Endothelial cell of umbilical vein (primary cell): Measurements from ENCODE around the gene CAMTA2. TPM values are rescaled to one million over a fixed set of nuclear protein-coding genes. Genes with fewer than 3 reads are reported as not detected.
A peak's percentile ranks its signal among the peaks of the same experiment; 100 is the strongest.

ENCODE experiments used
- BruUV-seq: library from RNA; stranded (reverse); fragments of 400-500 nt; replicated peaks from 2 replicates; lab custom pipeline; 2021; lab: Mats Ljungman, UMichigan
- CTCF ChIA-PET: fragments of 300-600, 350-600 bp; sonication (Branson Sonifier 250); formaldehyde crosslinking; loops from one replicate; lab custom pipeline; 2021; ENCODE audit warnings: antibody characterized with exemption, inconsistent platforms; lab: Charles Lee
- POLR2A ChIA-PET: fragments of 300-600, 350-600 bp; sonication (Branson Sonifier 250); formaldehyde crosslinking; loops from one replicate; lab custom pipeline; 2021; ENCODE audit warnings: antibody characterized with exemption, inconsistent platforms; lab: Charles Lee
- DNase-seq: peaks from one replicate; pipeline ENCODE4 v3.0.0-alpha.2; 2011; ENCODE audit warnings: low read depth, low spot score
- FAIRE-seq: peaks from 2 replicates; lab custom pipeline; 2011; peaks lifted over from hg19 to GRCh38; lab: Jason Lieb, UNC
- H2AFZ ChIP-seq: 2 replicates; pipeline ENCODE4 v1.6.0; 2012; ENCODE audit warnings: low read depth, low read length, control low read depth, inconsistent platforms
- H3K27ac ChIP-seq: 2 replicates; pipeline ENCODE4 v1.5.1; 2011; ENCODE audit warnings: low read depth, mild to moderate bottlenecking, control low read depth, low read length, moderate library complexity; ENCODE audit not compliant: insufficient read depth
- H3K27me3 ChIP-seq, 2 experiments: 2 replicates each; pipeline versions ENCODE4 v1.6.0 to v1.6.1; 2011; ENCODE audit warnings: low read length in 2 of 2, mixed read lengths in 1 of 2; ENCODE audit not compliant: control insufficient read depth in 2 of 2, insufficient read depth in 2 of 2
- H3K36me3 ChIP-seq, 2 experiments: 2 replicates in 1 of 2; 3 replicates in 1 of 2; pipeline ENCODE4 v1.5.1; 2011; ENCODE audit warnings: low read length in 2 of 2, mild to moderate bottlenecking in 1 of 2, moderate library complexity in 1 of 2; ENCODE audit not compliant: control insufficient read depth in 2 of 2, insufficient read depth in 2 of 2; ENCODE audit errors: extremely low read depth in 1 of 2
- H3K4me1 ChIP-seq: 3 replicates; pipeline ENCODE4 v1.5.1; 2011; ENCODE audit warnings: mild to moderate bottlenecking, low read length; ENCODE audit not compliant: control insufficient read depth, insufficient read depth; ENCODE audit errors: extremely low read depth
- H3K4me2 ChIP-seq: 2 replicates; pipeline ENCODE4 v1.6.1; 2011; ENCODE audit warnings: low read length, control low read depth, mixed read lengths; ENCODE audit not compliant: insufficient read depth
- H3K4me3 ChIP-seq, 3 experiments: fragments of 200-600 bp in 1 of 3; sonication (generic), shearing (Covaris generic) in 1 of 3; replicated peaks in 1 of 3; 2 replicates each; pipeline ENCODE4 v1.5.1; 2011 to 2016; ENCODE audit warnings: control low read depth in 3 of 3, low read length in 3 of 3, mild to moderate bottlenecking in 2 of 3, inconsistent platforms in 1 of 3, low read depth in 1 of 3, moderate library complexity in 1 of 3; ENCODE audit not compliant: insufficient read depth in 1 of 3
- H3K79me2 ChIP-seq: 2 replicates; pipeline ENCODE4 v1.6.0; 2012; ENCODE audit warnings: low read length, inconsistent platforms; ENCODE audit not compliant: control insufficient read depth, insufficient read depth
- H3K9ac ChIP-seq: replicated peaks from 2 replicates; pipeline ENCODE3; 2011; ENCODE audit warnings: low read length, control low read depth; ENCODE audit not compliant: insufficient read depth; ENCODE audit errors: extremely low read depth
- H3K9me1 ChIP-seq: replicated peaks from 3 replicates; pipeline ENCODE4 v1.6.0; 2011; ENCODE audit warnings: mild to moderate bottlenecking, low read length; ENCODE audit not compliant: control insufficient read depth, insufficient read depth; ENCODE audit errors: extremely low read depth
- H3K9me3 ChIP-seq: replicated peaks from 2 replicates; pipeline ENCODE4 v1.5.1; 2012; ENCODE audit warnings: low read length, inconsistent platforms; ENCODE audit not compliant: control insufficient read depth, insufficient read depth
- H4K20me1 ChIP-seq: replicated peaks from 2 replicates; pipeline ENCODE3; 2011; ENCODE audit warnings: mild to moderate bottlenecking, low read length; ENCODE audit not compliant: control insufficient read depth, insufficient read depth; ENCODE audit errors: extremely low read depth
- CTCF ChIP-seq, 2 donors: IDR thresholded peaks; 1 replicate in 1 of 2; 2 replicates in 1 of 2; pipeline ENCODE4 v1.5.1; 2011; ENCODE audit warnings: low read length in 2 of 2, mild to moderate bottlenecking in 2 of 2, moderate library complexity in 2 of 2, control low read depth in 1 of 2, inconsistent platforms in 1 of 2, low read depth in 1 of 2; ENCODE audit not compliant: insufficient read depth in 1 of 2; ENCODE audit errors: extremely low read depth in 1 of 2
- EZH2 ChIP-seq: IDR thresholded peaks from 2 replicates; pipeline ENCODE4 v1.6.1; 2012; ENCODE audit warnings: borderline replicate concordance, low read depth, mild to moderate bottlenecking, moderate library complexity, low read length, inconsistent platforms; ENCODE audit not compliant: severe bottlenecking
- FOS ChIP-seq: IDR thresholded peaks from 2 replicates; pipeline ENCODE4 v1.6.1; 2011; ENCODE audit warnings: mild to moderate bottlenecking, low read length, moderate library complexity, borderline replicate concordance; ENCODE audit not compliant: insufficient read depth
- GATA2 ChIP-seq: IDR thresholded peaks from 2 replicates; pipeline ENCODE4 v1.7.0; 2011; ENCODE audit warnings: low read depth, mild to moderate bottlenecking, moderate library complexity, mixed read lengths, low read length; ENCODE audit not compliant: insufficient read length, insufficient read depth
- JUN ChIP-seq: IDR thresholded peaks from 2 replicates; pipeline ENCODE4 v1.6.1; 2011; ENCODE audit warnings: borderline replicate concordance, low read depth; ENCODE audit not compliant: insufficient read length, insufficient read depth
- MAX ChIP-seq: IDR thresholded peaks from 2 replicates; pipeline ENCODE4 v1.6.1; 2011; ENCODE audit not compliant: insufficient read depth, insufficient read length
- MYC ChIP-seq: IDR thresholded peaks from one replicate; pipeline ENCODE4 v1.6.1; 2011; ENCODE audit warnings: mild to moderate bottlenecking, low read depth, low read length
- POLR2A ChIP-seq: IDR thresholded peaks from 2 replicates; pipeline ENCODE4 v1.6.1; 2012; ENCODE audit warnings: low read depth, mild to moderate bottlenecking, control low read depth, low read length
- POLR2AphosphoS5 ChIP-seq: IDR thresholded peaks from 2 replicates; pipeline ENCODE4 v1.6.1; 2012; ENCODE audit warnings: low read depth, mild to moderate bottlenecking, control low read depth, low read length, moderate library complexity; ENCODE audit not compliant: insufficient read depth
- dilution Hi-C: fragments of 300-500 bp; cut with MboI; formaldehyde crosslinking; loops from one replicate; pipeline ENCODE4 v1.15.0; 2019; ENCODE audit warnings: low sequenced_read_pairs; ENCODE audit not compliant: extremely low pct_ligation_motif_present
- intact Hi-C: fragments of 100-400 bp; cut with micrococcal nuclease; formaldehyde crosslinking; loops from one replicate; pipeline ENCODE4 v1.10.0; 2022
- polyA plus RNA-seq, 4 experiments: library from polyadenylated mRNA; depleted of rRNA in 3 of 4; stranded (reverse) in 3 of 4; unstranded in 1 of 4; fragments of >200 nt; gene quantifications; 2 replicates each; pipeline versions ENCODE4 v1.2.1 to v1.2.3, GENCODE V29; 2011 to 2012; ENCODE audit warnings: missing spikeins in 1 of 4
- total RNA-seq: library from RNA; stranded (reverse); gene quantifications from 2 replicates; pipeline ENCODE4 v1.2.3, GENCODE V29; 2021

Gene CAMTA2
- total and polyA plus RNA-seq, 2 donors (not counting 3 experiments of a cell fraction or from before 2014, with no cell fraction given) = 33.8 to 51.0 TPM

GRCh38 chr17:4948166-4948930 is 39.1 kb downstream of the CAMTA2 start, which contains the start of gene PFN1:
PFN1 (minus strand) TSS chr17:4948530; CDS start chr17:4948394, 136 bp downstream.
- dilution Hi-C loops = no loop called here
- Histone ChIP-seq H3K4me1 (peaks cover 38% of the 10 kb centered on the region), H3K4me3 (peak within 1 kb of the TSS; percentile 83 to 99 (median 95)), H3K27ac (peak within 1 kb of the TSS; percentile 90), H3K27me3 (no peaks in the 10 kb centered on the region), H3K9me3 (no peaks in the 10 kb centered on the region), H2AFZ (peak within 1 kb of the TSS; percentile 51), H3K4me2 (peak within 1 kb of the TSS; percentile 88), H3K9ac (peak within 1 kb of the TSS; percentile 76), H3K36me3 (peaks cover 8 to 20% of the 10 kb centered on the region in 2 experiments), H3K79me2 (peaks cover 49% of the 10 kb centered on the region), H4K20me1 (no peaks in the 10 kb centered on the region), H3K9me1 (no peaks in the 10 kb centered on the region)
- peak; percentile 97 for TF ChIP-seq POLR2AphosphoS5
- no peak for TF ChIP-seq CTCF (IDR thresholded peaks at IDR 0.05; ENCODE audit: extremely low read depth in 1 of 2, insufficient read depth in 1 of 2, low read depth in 1 of 2, low read length in 2 of 2)
- no peak for TF ChIP-seq FOS
- TF ChIP-seq EZH2 = no peak
- TF ChIP-seq MAX = no peak
- no peak for TF ChIP-seq GATA2
- TF ChIP-seq POLR2A = peak; percentile 95
- TF ChIP-seq MYC = no peak
- TF ChIP-seq JUN = no peak
- FAIRE-seq (peak; percentile 77), DNase-seq (peak; percentile 81)
- ChIA-PET POLR2A (interaction anchor here (0.6 to 2.3 kb wide), 2 partner anchors 10 to 19 kb away, joined by 4 to 18 read pairs; partner anchors contain the start of gene SPAG7), CTCF (interaction anchor here (0.7 to 2.8 kb wide), 4 partner anchors 17 to 46 kb away, joined by 3 to 12 read pairs (median 3); partner anchors contain the start of gene CHRNE)
- intact Hi-C loops = loop anchor here (1.0 to 2.0 kb wide), 3 partner anchors 8 to 40 kb away; partner anchors contain the start of genes RNF167, SLC25A11 and SPAG7
- BruUV-seq = no TSS peak
